Pons (tissue), 1 donor: Measurements from ENCODE around the gene THOC1.

Source experiments
- DNase-seq: peaks from one replicate; pipeline ENCODE4 v3.0.0-alpha.2; 2016; ENCODE audit warnings: low spot score

Gene THOC1

GRCh38 chr18:274313-274712 is 6.5 kb upstream of the THOC1 start:
- DNase-seq: no peak

GRCh38 chr18:273525-273924 is 5.7 kb upstream of the THOC1 start:
- DNase-seq: no peak

GRCh38 chr18:272650-273049 is 4.8 kb upstream of the THOC1 start:
- no peak for DNase-seq

- no peak for DNase-seq
Measured at GRCh38 chr18:269480-270095, 1.7 kb upstream of the THOC1 start.

GRCh38 chr18:267380-267687 is 513 bp downstream of the THOC1 start:
- peak; percentile 20 for DNase-seq

- DNase-seq: no peak
Measured at GRCh38 chr18:261398-262073, 6.3 kb downstream of the THOC1 start.

GRCh38 chr18:260547-260946 is 7.3 kb downstream of the THOC1 start:
- DNase-seq: no peak

GRCh38 chr18:255171-255570 is 12.7 kb downstream of the THOC1 start:
- DNase-seq: no peak

- DNase-seq: no peak
Measured at GRCh38 chr18:253121-253520, 14.7 kb downstream of the THOC1 start.

- no peak for DNase-seq
Measured at GRCh38 chr18:251572-251971, 16.3 kb downstream of the THOC1 start.

GRCh38 chr18:250685-251084 is 17.2 kb downstream of the THOC1 start:
- no peak for DNase-seq

- DNase-seq: no peak
Measured at GRCh38 chr18:248053-248452, 19.8 kb downstream of the THOC1 start.

- DNase-seq: peak; percentile 32
Measured at GRCh38 chr18:245282-245847, 22.5 kb downstream of the THOC1 start.

- no peak for DNase-seq
Measured at GRCh38 chr18:240175-240574, 27.7 kb downstream of the THOC1 start.

GRCh38 chr18:231563-231962 is 36.3 kb downstream of the THOC1 start:
- no peak for DNase-seq

- DNase-seq: no peak
Measured at GRCh38 chr18:228586-228985, 39.3 kb downstream of the THOC1 start.

GRCh38 chr18:227902-228301 is 39.9 kb downstream of the THOC1 start:
- DNase-seq: no peak

GRCh38 chr18:227374-227773 is 40.5 kb downstream of the THOC1 start:
- DNase-seq: no peak

- DNase-seq: no peak
Measured at GRCh38 chr18:225745-226144, 42.1 kb downstream of the THOC1 start.

GRCh38 chr18:220708-221107 is 47.1 kb downstream of the THOC1 start:
- no peak for DNase-seq

GRCh38 chr18:217532-218336 is 50.1 kb downstream of the THOC1 start:
- no peak for DNase-seq

GRCh38 chr18:215448-216010 is 52.3 kb downstream of the THOC1 start:
- no peak for DNase-seq

- DNase-seq: peak; percentile 67
Measured at GRCh38 chr18:213966-214365, 53.9 kb downstream of the THOC1 start.
